ENCODE measurements around the gene PLAC9.

PLAC9 gene

DNA sequence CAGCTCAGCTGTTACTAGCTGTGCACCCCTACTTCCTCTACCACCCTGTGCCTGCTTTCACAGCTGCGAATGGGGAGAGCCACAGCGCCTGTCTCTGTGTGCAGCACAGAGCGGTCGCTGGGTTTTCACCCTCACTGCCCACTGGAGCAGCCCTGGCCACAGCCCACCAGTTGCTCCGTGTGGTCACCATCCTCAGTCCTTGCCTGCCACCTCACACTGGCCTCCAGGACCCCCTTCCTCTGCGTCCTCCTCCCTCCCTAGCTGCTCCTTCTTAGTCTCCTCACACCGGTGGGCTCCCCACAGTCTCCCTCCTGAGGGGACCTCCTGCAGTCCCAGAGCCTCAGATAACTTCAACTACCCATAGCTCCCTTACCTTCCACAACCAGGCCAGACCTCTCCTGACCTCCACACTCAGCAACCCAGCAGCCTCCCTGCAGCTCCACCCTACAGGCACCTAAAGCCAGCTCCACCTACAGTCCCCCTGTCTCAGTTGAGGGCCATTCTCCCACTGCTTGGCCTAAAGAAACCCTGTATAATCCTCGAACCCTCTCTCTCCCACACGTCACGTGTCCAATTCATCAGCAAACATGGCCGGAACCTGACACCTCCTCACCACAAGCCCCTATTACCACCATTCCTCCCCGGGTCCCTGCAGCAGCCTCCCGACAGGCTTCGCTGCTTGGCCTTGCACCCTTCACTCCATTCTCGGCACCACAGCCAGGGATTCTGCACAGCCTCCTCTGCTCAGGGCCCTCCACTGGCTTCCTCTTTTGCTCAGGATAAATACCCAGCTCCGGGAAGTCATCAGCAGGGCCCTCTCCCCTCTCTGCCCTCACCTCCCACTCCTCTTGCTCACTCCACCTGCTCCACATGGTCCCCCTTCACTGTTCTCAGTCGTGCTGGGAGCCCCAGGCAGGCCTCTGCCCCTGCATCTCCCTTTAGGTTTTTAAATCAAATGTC is 28.1 kb downstream of the PLAC9 start:
- DNase-seq (ENCODE audit: low read depth): no peak

DNA sequence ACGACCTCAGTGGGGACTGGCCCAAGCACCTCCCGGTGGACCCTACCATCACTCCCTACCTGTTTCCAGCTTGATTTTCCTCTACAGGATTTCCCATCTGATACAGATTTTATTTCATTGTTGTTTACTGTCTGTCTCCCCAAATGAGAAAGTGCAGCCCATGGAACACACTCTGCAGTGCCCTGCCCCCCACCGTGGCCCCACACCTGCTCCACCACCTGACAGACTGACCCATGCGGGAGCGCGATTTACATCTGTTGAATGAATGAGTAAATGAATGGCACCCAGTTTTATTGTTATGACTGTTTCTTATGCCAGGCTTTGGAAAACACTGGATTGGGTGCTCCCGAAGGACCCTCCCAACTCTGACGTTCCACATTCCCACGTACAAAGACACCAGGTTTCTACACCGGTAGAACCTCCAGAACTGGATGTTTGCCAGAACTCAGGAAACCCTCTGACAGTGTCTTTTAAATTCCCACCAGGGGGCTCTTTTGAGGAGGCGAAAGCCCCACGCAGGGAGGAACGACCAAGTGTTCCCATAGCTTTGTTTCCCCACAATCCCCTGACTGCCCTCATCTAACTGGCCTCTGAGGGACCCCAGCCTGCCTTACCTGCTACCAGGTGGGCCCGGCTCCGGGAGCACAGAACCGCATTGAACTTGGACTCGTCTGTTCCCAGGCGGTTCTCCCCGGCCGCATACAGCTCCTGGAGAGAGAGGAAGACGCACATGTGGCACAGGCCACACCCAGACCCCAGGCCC is 29.0 kb downstream of the PLAC9 start:
- no peak for DNase-seq (ENCODE audit: low read depth)

DNA sequence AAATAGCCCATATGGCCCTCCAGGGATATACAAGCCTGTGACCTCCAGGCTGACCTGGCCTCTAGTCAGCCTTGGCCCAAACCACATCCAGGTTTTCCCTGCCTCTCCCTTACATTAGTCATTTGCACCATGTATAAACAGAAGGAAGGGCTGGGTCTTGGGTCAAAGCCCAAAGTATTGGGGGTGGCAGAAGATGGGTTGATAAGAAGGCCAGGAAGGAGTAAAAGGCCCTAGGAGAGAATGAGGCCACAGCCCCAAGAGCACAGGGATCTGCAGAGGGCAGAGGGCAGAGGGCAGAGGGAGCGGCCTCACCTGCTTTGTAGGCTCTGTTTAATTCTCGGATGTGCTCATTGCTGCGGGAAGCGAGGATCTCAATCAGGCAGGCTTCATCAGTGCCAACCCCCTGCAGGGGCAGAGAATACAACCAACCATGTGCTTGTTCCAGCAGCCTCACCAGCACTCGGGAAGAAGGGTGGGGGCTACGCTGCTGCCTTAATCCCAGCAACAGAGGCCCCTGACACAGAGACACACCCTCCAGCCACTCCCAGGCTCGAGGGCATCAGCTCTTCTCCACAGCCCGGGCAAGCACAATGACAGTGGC is 31.3 kb downstream of the PLAC9 start:
- DNase-seq (ENCODE audit: low read depth): peak; percentile 74

DNA sequence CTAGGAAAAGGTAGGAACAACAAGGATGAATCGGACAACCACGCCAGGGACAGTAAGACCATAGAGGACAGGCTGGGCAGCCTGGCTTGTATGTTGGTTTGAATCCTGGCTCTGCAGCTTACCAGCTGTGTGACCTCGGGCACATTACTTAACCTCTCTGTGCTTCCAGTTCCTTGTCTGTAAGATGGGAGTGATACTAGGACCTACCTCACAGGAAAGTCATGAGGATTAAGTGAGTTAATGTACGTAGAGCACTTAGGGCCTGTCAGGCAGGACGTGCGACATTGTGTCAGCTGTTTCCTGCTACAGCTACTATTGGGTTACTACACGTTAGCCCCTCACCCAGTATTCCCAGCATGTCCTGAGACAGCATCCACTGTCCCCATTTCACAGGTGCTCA is 32.1 kb downstream of the PLAC9 start:
- no peak for DNase-seq (ENCODE audit: low read depth)

DNA sequence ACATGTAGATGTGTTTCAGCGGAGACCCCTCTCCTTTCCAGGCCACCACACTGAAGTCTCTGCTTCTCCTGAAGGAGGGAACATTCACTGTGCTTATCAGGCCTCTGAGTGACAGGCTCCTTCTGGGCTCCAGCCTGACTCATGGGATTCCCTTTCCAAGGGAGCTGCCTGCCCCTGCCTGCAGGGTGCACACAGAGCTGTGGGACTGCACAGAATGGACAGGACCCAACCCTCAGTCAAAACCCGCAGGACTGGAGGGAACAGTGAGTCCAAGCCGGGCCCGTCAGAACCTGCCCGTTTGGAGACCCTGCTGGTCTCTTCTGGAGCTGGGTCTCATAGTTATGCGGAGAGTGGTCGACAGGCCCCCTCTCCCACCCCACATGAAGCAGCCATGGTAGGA is 32.6 kb downstream of the PLAC9 start:
- no peak for DNase-seq (ENCODE audit: low read depth)

DNA sequence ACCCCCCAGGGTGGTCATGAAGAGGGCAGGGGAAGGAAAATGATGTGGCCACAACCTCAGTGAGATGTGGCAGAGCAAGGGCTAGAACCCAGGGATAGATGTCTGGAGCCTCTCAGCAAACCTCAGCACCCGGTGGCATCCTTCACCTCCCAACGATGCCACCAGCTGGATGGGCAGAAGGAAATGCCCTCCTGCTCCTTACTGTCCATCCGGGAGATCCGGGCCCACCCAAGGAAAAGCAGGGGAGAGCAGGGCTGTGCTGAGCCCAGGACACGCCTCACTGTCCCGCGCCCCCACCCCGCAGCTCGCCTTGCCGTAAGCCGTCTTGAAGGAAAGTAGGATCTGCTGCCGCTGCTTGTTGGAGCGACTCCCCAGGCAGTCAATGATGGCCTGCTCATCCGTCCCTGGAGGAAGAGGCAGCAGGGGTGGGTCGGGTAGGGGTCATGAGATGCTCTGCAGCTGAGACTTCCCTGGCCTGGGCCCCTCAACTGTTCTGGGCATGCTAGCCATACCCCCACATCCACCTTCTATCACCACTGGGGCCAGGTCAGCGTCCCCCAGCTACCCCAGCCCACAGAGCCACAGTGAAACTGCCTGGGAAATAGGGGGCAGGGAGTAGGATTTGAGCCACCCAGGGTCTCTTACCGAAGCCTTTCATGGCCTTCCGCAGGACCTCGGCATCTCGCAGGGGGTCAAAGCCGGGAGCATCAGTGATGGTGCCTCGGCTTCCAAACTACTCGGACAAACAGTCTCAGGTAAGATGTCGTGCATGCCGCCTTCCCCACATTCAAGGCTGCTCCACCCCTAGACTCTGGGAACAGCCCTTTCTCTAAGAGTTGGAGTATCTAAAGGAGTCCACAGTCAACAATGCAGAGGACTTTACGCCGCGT is 34.3 kb downstream of the PLAC9 start:
- no peak for DNase-seq (ENCODE audit: low read depth)

DNA sequence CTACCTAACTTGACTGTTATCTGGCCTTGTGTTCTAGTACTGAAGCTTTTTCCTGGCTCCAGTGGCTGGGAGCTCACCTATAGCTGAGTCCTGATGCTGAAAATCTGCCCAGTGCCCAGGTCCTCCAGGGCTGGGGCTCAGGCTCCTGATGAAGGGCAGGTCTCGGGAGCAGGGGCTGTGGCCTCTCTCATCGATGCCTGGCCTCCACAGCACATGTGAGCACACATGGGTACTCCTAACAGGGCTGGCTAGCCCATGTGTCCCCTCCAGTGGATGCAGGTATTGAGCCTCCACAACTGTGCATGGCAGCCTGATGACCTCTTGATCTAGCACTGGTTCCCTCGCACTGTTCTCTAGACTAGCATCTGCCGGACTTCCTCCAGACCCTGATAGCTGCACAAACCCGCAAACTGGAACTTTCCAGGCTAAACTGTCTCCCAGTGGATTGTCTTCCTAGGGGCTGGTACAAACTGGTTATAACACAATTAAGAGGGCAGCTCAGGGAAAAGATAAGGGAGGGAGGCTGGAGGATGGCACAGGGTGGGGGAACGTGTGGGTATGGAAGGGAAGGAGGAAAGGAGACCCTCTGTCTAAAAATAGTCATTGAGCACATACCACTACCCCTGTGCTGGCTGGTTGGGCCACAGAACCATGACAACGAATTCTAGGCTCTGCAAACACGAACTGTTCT is 35.1 kb downstream of the PLAC9 start:
- DNase-seq (ENCODE audit: low read depth): no peak

DNA sequence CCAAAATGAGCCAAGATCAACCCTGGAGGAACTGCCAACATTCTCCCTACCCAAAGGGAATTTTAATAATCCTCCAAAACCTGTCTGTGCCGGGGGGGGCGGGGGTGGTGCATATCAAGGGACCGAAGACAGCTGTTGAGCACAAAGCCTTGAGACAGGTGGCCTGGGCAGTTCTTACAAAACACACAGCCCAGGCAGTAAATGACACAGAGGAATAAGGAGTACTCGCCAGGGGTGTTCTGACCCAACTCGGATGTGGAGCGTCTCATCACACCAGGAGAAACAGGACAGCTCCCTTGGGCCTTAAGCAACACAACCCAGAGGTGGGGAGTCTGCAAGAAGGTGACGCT is 35.6 kb downstream of the PLAC9 start:
- no peak for DNase-seq (ENCODE audit: low read depth)

DNA sequence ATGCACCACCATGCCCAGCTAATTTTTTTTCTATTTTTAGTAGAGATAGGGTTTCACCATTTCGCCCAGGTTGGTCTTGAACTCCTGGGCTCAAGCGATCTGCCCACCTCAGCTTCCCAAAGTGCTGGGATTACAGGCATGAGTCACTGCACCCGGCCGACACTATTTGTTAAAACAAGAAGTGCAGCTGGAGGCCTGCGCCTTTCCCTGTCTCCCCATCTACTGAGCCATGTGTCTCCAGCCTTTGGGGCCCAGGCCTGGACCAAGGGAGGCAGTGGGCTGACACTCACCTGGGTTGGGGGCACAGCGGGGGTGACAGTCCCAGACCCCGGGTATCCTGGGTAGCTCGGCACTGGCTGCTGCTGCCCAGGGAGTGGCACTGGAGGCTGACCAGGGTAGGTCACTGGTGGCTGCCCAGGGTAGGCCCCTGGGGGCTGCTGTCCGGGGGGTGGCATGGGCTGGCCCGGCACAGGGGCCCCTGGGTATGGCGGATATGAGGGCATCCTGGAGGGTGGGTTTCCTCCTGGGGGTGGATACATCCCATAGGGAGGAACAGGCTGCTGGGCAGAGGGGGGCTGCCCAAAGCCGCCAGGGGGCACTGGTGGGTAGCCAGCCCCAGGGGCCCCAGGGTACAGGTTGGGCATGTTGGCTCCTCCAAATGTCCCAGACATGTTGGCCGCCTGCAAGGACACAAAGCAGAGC is 36.3 kb downstream of the PLAC9 start:
- DNase-seq (ENCODE audit: low read depth): no peak

DNA sequence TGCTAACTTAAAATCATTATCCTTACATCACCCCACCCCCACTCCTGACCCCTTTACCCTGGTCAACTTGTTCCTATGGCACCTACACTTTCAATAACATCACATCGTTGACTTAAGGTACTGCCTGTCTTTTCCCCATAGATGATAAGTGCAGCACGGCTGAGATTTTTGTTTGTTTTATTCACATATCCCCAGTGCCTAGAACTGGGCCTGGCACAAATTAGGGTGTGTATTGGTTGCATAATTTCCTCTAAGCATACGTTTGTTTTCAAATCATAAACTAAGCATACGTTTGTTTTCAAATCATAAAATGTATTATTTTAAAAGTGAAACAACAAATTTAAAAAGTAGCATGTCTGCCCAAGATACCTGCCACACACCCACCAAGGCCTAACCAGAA is 37.5 kb downstream of the PLAC9 start:
- DNase-seq (ENCODE audit: low read depth): no peak

DNA sequence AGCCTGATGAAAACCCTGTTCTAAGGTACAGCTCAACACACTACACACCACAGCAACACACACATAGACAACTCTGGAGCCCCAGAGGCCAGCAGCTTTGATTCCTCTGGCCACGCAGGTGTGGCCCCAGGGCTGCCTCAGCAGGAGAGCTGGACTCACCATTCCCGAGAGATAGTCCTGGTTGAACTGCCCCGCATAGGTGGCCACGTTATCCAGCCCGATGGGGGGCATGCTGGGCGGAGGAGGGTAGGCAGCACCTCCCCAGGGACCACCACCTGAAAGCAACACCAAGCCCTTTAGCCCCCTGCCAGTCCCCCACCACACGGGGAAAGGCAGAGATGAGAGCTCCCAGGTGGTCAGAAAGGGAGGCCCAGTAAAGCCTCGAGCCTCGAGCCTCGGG is 38.1 kb downstream of the PLAC9 start:
- no peak for DNase-seq (ENCODE audit: low read depth)

DNA sequence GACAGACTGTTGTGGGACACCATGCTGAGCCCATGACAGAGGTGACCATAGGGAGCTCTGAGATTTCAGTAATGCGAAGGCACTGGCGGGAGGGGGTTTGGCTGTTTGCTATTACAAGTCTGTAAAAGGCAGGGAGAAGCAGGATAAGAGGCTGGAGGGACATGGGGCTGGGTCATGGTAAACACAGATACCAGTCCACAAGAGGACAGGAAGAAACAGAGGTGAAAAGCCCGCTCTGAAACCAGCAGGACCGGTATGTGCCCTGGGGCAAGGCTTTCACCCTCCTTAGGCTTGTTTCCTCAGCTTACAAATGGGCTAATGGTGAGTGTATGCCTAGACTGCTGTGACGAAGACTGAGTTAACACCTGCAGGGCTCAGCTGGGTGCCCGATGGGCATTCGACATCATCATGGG is 38.7 kb downstream of the PLAC9 start:
- no peak for DNase-seq (ENCODE audit: low read depth)

DNA sequence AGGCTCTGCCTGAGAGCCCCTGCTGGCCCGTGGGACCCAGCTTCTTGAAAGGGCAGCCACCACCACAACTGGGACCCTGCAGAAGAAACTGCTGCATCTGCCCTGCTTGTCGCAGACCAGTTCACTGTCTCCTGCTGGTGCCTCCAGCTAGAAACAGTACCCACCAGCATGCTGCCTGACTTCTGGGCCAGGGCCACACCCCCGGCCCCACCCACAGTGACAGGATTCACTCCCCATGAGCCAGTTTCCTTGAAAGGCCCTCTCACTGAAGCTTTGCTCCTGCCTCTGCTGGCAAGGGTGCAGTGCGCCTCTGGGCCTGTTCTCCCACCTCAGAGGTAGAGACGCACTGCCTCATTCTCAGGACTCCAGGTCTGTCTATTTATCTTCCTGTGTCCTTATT is 40.4 kb downstream of the PLAC9 start:
- no peak for DNase-seq (ENCODE audit: low read depth)

DNA sequence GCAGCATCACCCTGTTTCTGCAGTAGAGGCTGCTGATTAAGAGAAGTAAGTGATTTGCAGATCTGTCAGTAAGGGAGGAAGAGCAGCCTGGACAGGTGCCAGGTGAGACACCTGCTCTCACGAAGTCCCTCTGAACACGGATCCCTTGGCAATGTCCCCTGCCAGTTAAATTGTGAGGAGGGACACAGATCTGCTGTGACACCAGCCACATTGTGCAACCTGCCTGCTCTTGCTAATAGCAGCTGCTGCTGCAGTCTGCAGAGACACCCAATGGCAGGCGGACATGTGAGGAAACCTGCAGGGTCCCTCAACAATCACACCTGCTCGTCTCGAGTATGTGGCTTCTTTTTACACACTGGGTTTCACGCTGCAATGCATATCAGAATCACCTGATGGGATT is 40.9 kb downstream of the PLAC9 start:
- DNase-seq (ENCODE audit: low read depth): no peak

DNA sequence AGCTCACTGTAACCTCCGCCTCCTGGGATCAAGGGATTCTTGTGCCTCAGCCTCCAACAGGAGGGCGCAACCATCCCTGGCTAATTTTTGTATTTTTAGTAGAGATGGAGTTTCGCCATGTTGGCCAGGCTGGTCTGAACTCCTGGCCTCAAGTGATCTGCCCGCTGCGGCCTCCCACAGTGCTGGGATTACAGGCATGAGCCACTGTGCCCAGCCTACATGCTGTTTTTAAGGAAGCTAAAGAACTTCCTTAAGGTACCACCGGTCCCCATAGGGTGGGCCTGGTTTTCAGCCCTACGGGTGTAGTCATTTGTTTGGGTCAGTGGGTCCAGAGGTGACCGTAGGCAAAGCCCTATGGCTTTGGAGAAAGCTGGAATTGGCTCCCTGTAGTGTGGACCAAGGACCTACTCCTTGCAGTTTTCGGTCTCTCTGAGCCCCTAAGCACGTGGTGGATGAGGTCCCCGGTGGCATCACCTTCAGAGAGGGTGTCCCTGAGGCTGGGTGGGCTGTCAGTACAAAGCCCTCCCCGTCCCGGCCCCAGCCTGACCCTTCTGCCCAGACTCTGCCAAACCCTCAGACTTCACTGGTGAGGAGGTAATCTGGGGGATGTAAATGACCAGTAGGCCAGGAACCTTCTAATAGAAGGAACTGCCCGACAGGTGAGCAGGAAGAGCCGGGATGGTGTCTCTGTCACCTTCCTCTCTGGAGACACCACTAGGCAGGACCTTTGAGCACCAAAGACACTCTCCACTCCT is 42.3 kb downstream of the PLAC9 start:
- no peak for DNase-seq (ENCODE audit: low read depth)

DNA sequence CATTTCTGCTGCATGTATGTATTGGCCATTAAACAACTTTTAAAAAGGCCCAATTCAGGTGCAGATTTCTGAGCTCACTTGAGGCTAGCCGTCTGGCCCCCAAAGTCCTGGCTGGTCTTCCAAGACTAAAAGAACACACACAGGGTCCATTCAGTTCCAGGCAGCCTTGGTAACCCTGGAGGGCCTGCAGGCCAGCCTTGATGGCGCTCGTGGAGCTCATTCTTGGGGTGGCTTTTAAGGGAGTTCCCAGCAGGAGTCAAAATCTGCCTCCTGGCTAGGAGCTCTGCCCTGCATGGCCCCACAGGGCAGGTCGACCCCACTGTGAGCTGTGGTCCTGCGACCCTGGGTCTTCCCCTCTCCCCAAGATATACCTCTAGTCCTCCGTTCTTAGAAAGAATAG is 44.0 kb downstream of the PLAC9 start:
- DNase-seq (ENCODE audit: low read depth): no peak

DNA sequence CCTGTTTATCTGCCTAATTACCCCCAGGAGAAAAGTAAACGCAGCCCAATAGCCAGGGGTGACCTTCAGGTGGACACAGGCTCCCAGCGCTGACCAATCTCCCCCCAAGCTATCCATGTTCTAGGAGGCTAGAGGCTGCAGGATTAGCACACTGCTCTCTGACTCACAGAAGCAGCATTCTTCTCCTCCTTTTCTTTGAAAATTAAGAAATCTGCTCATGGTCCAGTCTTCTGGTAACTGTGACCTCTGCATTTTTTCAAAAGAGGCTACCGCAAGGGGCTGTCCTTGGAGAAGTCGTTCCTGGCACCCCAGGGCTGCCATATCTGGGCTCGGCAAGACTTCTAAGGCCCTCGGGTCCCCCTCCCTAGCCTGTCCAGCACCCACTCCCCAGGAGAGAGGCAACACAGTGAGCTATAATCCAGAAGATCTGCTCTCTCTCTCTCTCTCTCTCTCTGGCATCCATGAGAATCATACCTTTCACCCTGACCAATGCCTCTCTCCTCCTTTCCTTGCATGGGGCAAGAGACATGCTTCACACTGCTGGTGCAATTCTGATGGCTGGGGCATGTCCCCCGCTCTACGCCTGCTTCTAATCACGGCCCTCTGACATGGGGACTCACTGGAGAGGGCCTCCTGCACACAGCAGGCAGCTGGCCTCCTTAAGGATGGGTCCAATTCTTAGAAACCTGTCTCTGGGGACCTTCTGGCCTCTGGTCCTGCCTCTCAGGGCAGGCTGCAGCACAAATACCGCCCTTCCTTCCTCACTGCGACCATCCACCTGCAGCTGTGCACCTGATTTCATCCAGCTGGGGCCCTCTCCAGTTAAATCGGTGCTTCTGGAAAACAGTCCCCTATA is 45.5 kb downstream of the PLAC9 start:
- DNase-seq (ENCODE audit: low read depth): no peak

DNA sequence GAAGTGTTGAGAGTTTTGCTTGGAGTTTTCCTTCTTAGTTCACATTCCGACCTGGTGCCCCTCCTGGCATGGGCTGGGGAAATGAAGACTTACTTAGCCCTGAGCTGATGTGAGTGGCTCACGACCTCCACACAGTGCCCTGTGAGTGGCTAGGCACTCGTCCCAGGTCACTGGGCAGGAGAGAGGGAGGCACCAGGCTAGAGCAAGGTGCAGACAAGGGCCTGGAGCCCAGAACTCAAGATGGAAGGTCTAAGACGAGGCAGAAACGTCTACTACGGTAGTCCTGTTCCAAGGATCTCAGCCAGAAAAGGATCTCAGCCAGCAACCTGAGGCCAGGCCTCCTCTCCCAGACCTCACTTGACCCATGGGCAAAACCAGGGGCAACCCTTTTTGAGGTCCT is 50.5 kb downstream of the PLAC9 start:
- DNase-seq (ENCODE audit: low read depth): no peak

DNA sequence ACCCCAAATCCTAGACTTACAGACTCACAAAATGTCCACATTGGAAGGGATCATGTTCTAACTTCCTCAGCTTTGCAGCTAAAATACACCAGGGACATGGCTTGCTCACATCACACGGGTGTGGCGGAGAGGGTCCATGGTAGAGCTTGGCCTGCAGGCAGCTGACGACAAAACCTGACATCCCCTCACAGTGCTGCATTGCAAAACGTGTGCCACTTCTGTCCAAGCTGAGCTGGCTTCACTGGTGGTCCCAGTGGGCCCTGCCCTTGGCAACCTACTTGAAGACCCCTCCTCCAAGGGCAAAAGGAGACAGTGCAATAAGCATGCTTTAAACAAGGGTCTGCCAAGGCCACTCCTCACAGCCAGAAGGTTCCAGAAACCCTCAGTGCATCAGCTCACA is 50.9 kb downstream of the PLAC9 start:
- no peak for DNase-seq (ENCODE audit: low read depth)
